DLD1 (cell line): ENCODE measurements around the gene CTNNA2.
"Not testable (repeated sequence)": the region's sequence is repeated elsewhere in the genome, so short reads cannot be mapped to it uniquely, and the experiment has no call there.

Experiments
- in situ Hi-C: cut with HindIII; loops from 2 replicates; pipeline ENCODE4 v1.10.0; 2017; ENCODE audit warnings: low sequenced_read_pairs

The CTNNA2 gene

GRCh38 chr2:80016171-80016570 lies 503.3 kb downstream of the CTNNA2 start:
- in situ Hi-C loops: no loop called here

- in situ Hi-C loops: no loop called here
These were observed 507.0 kb downstream of the CTNNA2 start for GRCh38 chr2:80019571-80020460.

DNA sequence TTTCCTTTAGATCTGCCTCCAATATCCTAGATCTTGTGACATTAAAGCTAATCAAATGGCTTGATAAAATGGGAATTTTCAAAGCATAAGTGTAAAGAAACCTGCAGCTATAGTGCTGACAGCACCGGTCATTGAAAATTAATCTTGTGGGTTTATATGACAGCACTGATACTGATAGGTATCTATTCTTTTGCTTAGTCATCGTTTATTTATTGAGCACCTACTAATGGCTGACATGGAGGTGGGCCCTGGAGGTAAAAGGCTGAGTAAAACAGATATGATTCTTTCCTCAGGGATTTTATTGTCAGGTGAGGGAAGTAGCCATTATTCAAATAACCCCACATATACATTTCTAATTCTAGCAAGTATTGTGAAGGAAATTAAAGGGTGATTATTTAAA lies 509.2 kb downstream of the CTNNA2 start:
- in situ Hi-C loops: no loop called here

- in situ Hi-C loops: no loop called here
These were observed 513.3 kb downstream of the CTNNA2 start for GRCh38 chr2:80026040-80026729.

- in situ Hi-C loops: no loop called here
These were observed 515.2 kb downstream of the CTNNA2 start for GRCh38 chr2:80028051-80028450.

- in situ Hi-C loops: no loop called here
These were observed 515.7 kb downstream of the CTNNA2 start for GRCh38 chr2:80028584-80028983.

DNA sequence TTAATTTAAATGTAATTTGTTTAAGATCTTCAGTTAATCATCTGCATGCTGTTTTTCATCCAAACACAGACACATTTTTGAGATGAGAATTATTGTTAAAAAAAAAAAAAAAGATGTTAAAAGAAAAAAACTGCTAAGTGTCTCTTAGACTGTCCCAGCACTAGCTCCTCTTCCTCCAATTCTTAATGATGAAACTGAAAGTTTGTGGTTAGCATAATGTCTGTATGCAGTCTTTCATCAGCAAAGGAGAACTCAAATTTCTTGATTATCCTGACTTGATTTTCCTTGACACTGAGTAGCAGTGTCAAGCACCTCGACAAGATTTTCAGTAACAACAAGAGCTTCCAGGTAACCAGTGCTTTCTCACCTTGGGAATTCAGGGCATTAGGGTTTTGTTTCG lies 517.3 kb downstream of the CTNNA2 start:
- in situ Hi-C loops: no loop called here

- in situ Hi-C loops: not testable (repeated sequence)
These were observed 519.8 kb downstream of the CTNNA2 start for GRCh38 chr2:80032684-80033083.

DNA sequence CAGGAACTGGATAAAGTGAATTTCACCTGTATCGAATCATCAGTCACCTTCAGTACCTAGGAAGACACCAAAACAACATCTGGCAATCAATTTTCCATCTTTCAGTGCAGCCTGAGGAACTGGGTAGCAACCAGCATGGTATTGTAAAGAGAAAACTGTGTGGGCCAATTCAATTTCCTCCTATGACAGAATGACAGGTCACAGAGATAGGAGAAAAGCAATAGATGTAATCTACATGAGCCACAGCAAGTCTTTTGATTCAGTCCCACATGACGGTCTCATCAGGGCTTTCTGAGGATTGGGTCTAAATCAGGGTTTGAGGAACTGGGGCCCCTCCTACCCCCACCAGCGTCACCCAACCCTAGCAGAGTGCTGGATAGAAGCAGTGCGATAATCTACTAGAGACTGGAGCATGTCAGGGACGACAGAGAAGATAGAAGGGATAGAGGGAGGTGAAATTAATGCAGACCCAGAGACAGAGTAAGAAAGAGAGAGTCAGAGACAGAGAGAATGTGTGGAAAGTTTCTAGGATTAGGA lies 523.0 kb downstream of the CTNNA2 start:
- in situ Hi-C loops: no loop called here

DNA sequence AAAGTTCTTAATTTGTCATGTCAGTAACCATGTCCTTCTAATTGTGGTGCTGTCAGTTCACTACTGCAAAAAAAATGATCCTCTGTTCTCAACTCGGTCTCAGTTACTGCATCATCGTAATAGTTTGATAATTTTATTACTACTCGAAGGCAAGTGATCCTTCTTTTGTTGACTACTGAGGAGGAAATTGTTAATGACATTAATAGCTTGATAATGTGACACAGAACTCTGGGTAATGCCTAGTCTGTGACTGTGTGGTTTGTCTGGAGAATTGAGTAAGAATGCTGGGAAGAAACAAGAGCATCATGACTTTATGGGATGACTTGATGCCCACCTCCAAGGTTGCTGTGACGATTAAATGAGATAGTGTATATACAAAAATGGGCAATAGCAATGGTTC lies 524.5 kb downstream of the CTNNA2 start:
- in situ Hi-C loops: no loop called here

DNA sequence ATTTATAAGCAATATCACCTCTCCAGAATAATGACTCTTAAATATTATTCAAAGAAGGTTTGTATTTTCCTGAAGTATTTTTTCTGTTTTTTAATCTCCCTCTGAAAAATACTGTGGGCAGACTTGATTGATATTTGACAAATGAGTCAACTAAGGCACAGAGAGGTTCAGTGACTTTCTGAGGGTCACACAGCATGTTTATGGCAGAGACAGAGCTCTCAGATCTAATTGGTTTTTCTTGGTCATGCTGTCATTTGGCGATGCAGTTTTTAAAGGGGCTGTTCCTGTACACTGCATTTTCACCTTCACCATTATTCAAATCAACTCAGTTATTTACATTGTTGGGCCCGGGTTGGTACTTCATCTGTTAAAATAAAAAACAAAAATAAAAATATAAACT lies 527.4 kb downstream of the CTNNA2 start:
- in situ Hi-C loops: no loop called here

GRCh38 chr2:80042635-80043034 lies 529.8 kb downstream of the CTNNA2 start:
- in situ Hi-C loops: no loop called here

DNA sequence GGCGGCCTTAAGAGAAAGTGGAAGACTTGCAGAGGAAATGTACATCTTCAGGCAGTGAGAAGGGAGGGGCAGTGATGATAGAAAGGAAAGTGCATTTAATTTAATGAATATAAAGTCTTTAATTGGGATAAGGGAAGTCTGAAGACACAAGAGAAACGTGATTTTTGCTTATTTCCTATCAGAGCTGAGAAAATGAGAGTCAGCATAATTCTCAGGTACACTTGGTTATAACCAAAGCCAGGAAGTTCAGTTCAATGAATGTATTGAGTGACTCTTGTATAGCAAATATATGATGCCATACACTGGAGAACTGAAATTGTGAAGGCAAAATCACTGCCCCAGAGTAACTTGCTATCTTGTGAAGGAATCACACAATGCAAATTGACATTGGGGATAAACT lies 535.4 kb downstream of the CTNNA2 start:
- in situ Hi-C loops: no loop called here

DNA sequence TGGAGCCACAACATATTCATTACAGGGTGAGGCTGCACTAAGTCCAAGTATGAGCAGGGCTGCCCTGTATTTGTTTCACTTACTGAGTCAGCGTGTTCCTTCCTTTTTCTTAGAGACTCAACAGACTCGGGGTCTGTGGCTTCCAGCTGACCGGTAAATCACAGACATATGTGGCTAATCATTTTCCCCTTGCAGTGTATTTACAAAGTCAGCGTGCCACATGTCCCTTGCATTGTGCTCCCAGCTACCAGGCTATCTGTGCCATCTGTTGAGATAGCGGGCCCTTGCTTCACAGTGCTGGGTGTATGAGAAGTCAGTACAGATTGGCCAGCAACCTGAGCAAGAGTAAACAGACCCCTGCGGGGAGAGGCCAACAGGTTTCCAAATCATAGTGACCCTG lies 537.4 kb downstream of the CTNNA2 start:
- in situ Hi-C loops: no loop called here

DNA sequence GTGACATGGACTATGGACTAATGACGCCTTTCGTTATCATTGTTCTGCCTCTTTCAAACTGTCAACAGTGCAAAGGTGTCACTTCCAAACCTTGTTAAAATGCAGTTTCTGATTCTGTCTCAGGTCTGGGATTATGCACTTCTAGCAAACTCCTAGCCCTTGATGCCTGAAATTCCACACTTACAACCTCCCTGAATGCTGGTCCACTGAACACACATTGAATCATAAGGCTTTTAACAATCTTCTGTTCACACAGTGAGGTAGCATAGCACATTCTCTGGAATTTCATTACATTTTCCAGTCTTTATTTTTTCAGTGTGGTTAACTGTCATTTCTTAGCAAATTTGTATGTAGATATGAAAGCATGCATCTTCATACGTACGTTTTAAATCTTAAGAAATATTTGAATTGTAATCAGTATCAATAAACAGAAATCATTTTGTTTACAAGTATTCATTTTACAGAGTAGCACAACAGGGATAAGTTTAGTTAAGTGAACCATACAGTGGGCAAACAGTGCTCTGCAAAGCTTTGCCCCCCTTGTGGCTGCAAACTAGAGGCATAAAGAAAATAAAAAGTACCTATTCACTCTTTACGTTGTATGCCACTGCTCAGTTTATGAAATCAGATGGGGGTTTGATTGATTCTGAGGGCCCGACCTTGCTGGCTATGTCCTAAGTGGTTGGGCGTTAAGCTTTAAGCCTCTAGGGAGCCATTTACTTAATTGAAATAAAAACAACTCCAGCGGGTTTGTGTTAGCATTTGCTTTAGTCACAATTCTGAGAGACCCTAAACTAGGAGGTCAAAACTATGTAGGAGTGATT lies 540.9 kb downstream of the CTNNA2 start:
- in situ Hi-C loops: no loop called here

DNA sequence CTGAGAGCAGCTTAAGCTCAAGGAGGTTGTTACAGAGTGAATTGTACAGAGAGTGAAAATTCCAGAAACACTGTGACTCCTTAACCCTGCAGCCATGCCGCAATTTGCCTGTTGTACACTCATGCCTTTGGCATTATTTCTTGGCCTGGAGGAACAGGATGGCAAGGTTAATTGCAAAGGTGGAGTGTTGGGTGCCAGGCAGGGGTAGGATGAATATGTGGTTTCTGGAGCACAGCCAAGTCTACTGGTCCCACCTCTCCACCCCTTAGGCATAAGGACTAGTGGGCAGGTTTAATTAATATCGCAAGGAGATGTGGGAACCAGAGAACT lies 541.5 kb downstream of the CTNNA2 start:
- in situ Hi-C loops: no loop called here

DNA sequence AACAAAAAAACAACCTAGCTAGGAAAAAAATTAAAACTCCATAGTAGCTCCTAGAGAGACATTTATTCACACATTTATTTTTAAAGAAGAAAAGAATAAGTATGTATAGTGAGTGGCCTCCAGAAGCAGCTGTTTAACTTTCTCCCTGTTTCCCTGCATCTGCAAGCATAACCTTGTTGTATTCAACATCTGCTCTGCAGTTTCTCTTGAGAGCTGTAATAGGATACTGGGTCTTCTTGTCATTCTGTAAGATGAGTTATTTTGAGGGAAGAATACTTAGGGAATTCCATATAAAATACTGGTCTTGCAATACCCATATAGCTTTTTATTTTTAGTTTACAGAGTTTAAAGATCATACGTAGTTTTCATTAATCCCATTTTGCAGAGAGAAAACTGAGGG lies 545.1 kb downstream of the CTNNA2 start:
- in situ Hi-C loops: no loop called here

- in situ Hi-C loops: no loop called here
These were observed 545.7 kb downstream of the CTNNA2 start for GRCh38 chr2:80058562-80058961.

GRCh38 chr2:80059447-80059846 lies 546.6 kb downstream of the CTNNA2 start:
- in situ Hi-C loops: no loop called here

- in situ Hi-C loops: no loop called here
These were observed 549.0 kb downstream of the CTNNA2 start for GRCh38 chr2:80061881-80062280.

DNA sequence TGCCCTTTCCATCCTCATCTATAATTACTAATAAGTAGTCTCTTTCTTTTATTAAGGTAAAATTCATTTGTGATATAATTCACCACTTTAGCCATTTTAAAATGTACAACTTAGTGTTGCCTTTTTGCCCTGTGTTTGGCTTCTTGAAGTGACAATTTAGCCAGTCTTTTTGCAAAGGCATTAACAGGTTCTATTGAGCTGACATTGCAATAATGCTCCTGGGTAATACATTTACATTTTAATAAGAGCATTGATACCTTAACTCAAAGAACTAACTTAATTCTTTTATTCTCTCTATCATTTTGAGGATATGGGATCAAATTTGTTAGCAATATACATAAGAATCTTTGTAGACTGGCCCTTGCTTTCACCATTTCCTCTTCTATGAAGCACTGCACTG lies 549.4 kb downstream of the CTNNA2 start:
- in situ Hi-C loops: no loop called here
